ENCODE data around the gene ERC2.

Gene ERC2

GRCh38 chr3:55559500-55560423, 908.5 kb downstream of the ERC2 start:
- DNase-seq (ENCODE audit: low spot score) = no peak

GRCh38 chr3:55558316-55558715, 910.0 kb downstream of the ERC2 start:
- DNase-seq (ENCODE audit: low spot score) = no peak

- DNase-seq (ENCODE audit: low spot score) = no peak
Measured at GRCh38 chr3:55557549-55557948, 910.7 kb downstream of the ERC2 start.

- no peak for DNase-seq (ENCODE audit: low spot score)
Measured at GRCh38 chr3:55556619-55557537, 911.4 kb downstream of the ERC2 start.

GRCh38 chr3:55555873-55556618, 912.2 kb downstream of the ERC2 start:
- peak; percentile 27 for DNase-seq (ENCODE audit: low spot score)

GRCh38 chr3:55554634-55555425, 913.4 kb downstream of the ERC2 start:
- DNase-seq (ENCODE audit: low spot score) = no peak

- DNase-seq (ENCODE audit: low spot score) = no peak
Measured at GRCh38 chr3:55551644-55552043, 916.6 kb downstream of the ERC2 start.

- peak; percentile 57 for DNase-seq (ENCODE audit: low spot score)
Measured at GRCh38 chr3:55549177-55549576, 919.1 kb downstream of the ERC2 start.

- DNase-seq (ENCODE audit: low spot score) = no peak
Measured at GRCh38 chr3:55546866-55547669, 921.2 kb downstream of the ERC2 start.

- no peak for DNase-seq (ENCODE audit: low spot score)
Measured at GRCh38 chr3:55545995-55546394, 922.3 kb downstream of the ERC2 start.

- DNase-seq (ENCODE audit: low spot score) = no peak
Measured at GRCh38 chr3:55544219-55544618, 924.0 kb downstream of the ERC2 start.

GRCh38 chr3:55543181-55543614, 925.1 kb downstream of the ERC2 start:
- no peak for DNase-seq (ENCODE audit: low spot score)

- no peak for DNase-seq (ENCODE audit: low spot score)
Measured at GRCh38 chr3:55541456-55541855, 926.8 kb downstream of the ERC2 start.

- no peak for DNase-seq (ENCODE audit: low spot score)
Measured at GRCh38 chr3:55541016-55541415, 927.3 kb downstream of the ERC2 start.

GRCh38 chr3:55540579-55540978, 927.7 kb downstream of the ERC2 start:
- DNase-seq (ENCODE audit: low spot score) = no peak

- no peak for DNase-seq (ENCODE audit: low spot score)
Measured at GRCh38 chr3:55538158-55538557, 930.1 kb downstream of the ERC2 start.

GRCh38 chr3:55537563-55537962, 930.7 kb downstream of the ERC2 start:
- no peak for DNase-seq (ENCODE audit: low spot score)

GRCh38 chr3:55537129-55537528, 931.1 kb downstream of the ERC2 start:
- DNase-seq (ENCODE audit: low spot score) = no peak

GRCh38 chr3:55534876-55535275, 933.4 kb downstream of the ERC2 start:
- DNase-seq (ENCODE audit: low spot score) = no peak

GRCh38 chr3:55532806-55533205, 935.5 kb downstream of the ERC2 start:
- DNase-seq (ENCODE audit: low spot score) = no peak

Measured in SK-N-DZ (cell line).